ENCODE data around the gene INSIG1. TPM values are rescaled to one million over a fixed set of nuclear protein-coding genes. Genes with fewer than 3 reads are reported as not detected.

The INSIG1 gene
- total RNA-seq, 1 experiment from 2014 or later: 183 TPM

DNA sequence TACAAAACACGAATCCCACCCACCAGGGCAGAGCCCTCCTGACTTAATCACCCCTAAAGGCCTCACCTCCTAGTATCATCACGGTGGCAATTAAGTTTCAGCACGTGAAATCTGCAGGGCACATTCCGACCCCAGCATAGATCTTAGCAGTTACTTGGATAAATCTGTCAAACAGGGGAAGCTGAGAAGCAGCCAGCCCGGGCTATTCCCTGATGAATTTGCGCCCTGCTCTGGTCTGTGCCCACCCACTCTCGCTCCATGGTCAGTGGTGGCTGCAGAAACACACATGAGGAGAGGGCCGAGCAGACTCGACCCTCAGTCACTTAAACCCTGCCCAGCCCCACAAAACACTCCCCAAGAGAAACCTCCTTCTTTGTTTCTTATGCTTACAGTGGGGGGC is 28.7 kb downstream of the INSIG1 start:
- no peak for DNase-seq (ENCODE audit: low spot score)

DNA sequence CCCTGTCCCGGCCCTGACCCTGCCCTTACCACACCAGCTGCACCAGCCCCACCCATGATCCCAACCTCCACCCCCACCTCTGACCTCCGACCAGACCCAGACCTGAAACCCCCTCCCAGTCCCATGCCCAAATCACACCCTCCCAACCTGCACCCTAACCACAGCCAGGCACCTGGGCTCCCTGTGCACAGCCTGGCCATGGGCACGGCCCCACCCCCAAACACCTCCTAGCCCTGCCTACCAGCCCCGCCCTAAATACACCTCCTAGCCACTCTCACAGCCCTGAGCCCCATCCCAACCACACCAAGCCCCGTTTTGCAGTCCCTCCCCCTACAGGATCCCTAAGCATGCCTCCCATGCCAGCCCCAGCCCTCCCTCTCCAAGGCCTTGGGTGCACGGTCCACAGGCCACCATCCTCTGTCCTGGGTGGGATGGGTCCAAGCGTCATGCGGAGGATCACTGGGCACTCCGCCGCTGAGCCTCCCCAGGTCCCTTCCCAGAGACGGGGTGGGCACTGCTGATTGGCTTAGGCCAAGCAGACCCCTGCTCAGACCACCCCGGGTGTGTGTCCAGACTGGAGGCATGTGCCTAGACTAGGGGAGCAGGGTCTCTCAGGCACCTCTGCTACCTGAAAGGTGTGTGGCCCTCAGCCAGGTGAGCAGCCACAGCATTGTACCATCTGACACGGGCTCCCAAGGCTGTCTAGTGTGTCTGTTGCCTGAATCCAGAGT is 30.1 kb downstream of the INSIG1 start:
- DNase-seq (ENCODE audit: low spot score): no peak

DNA sequence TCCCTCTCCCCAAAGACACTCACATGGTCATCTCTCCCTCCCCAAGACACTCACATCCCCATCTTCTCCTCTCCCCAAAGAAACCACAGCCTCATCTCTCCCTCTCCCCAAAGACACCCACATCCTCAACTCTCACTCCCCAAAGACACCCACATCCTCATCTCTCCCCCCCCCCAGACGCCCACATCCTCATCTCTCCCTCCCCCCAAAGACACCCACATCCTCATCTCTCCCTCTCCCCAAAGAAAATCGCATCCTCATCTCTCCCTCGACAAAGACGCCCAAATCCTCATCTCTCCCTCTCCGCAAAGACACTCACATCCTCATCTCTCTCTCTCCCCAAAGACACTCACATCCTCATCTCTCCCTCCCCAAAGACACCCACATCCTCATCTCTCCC is 31.5 kb downstream of the INSIG1 start:
- DNase-seq (ENCODE audit: low spot score): no peak

DNA sequence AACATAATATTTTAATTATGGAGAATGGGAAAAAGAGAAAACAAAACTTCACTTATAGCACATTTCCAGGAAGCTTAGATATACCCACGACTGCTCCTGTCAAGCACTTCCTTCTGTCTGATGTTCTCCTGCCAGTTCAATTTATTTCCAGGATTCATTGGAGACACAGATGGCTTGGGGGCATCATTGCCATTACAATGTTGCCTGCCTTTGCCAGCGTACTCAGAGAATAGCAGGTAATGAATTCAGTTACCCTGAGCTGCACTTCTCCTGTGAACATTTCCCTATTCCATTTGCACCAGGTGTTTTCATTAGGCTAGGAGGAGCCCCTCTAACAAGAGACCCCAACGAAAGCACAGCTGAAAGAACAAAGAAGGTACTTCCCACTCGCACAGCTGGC is 33.7 kb downstream of the INSIG1 start:
- no peak for DNase-seq (ENCODE audit: low spot score)

DNA sequence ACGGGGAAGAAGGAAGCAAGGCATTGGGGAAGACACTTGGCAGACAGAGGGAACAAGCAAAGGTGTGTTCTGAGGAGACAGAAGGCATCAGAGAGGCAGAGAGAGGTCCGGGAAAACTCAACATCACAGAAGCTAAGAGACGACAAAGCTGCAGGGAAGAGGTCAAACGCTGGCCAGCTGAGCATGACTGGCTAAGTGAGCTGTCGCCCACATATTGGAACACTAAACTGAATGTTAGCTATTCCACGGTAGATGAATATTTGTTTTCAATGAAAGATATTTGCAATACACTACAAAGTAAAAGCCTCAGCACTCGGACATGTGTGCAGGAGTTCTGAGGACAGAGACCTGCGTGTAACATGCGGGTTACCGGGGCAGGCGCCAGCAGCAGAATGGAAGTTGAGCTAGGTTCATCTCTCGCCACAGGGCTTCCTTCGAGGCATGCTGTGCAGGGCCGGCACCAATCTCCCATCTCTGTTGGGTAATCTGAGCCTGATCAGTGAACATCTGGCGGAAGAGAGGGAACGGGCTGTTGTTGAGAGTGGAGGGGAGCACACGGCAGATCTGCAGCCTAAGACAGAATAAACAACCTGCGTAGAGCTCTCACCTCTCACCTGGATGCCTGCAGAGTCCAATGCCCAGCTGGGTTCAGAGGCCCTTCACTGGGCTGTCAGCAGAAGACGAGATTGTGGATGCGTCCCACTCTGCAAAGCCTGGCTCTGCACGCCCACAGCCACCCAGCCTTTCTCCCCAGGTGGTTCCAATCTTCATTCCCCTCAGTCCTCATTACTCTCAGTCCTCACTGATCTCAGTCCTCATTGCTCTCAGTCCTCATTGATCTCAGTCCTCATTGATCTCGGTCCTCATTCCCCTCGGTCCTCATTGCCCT is 35.9 kb downstream of the INSIG1 start:
- DNase-seq (ENCODE audit: low spot score): no peak

DNA sequence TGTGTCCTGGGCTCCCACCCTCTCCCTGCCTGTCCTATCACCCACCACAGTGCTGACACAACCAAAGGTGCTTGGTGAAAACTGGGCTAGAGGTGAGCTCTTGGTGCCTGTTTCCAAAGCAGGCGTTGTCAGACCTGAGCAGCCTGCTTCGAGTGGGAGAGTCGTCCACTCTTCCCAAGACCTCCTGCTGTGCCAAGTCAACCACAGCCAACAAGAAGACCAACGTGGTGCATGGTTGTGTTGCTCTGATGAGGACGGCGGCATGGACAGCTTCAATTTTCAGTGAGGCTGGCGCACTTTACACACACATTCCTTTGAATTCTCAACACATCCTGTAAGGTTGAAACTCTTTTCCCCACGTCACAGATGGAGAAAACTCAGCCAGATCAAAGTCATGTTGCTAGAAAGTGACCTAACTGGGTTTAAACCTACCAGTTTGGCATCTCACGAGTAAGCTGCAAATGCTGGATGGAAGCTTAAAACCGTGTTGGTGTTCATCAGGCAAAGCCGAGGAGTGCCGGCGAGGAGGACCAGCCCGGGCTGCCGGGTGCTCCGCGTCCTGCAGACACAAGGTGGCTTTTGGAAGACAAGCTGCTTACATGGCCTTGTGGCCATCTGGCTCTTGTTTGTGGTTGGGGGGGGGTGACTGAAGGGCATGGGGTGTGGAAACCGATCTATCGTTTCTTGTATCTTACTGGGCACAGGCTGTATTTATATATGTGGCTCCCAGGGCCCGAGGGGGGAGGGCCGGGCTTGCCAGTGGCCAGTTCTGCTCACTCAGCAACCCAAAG is 39.3 kb downstream of the INSIG1 start:
- DNase-seq (ENCODE audit: low spot score): no peak

DNA sequence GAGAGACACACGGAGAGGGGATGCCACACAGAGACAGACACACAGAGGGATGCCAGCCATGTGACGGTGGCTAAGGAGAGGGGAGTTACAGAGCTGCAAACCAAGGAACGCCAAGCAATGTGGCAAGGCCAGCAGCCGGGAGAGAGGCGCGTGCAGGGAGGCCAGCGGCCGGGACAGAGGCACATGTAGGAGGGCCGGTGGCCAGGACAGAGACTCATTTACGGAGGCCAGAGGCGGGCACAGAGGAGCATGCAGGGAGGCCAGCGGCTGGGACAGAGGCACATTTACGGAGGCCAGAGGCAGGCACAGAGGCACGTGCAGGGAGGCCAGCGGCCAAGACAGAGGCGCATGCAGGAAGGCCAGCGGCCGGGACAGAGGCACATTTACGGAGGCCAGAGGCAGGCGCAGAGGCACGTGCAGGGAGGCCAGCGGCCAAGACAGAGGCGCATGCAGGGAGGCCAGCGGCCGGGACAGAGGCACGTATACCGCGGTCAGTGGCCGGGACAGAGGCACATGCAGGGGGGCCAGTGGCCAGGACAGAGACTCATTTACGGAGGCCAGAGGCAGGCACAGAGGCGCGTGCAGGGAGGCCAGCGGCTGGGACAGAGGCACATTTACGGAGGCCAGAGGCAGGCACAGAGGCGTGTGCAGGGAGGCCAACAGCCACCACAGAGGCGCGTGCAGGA is 40.4 kb downstream of the INSIG1 start:
- no peak for DNase-seq (ENCODE audit: low spot score)

DNA sequence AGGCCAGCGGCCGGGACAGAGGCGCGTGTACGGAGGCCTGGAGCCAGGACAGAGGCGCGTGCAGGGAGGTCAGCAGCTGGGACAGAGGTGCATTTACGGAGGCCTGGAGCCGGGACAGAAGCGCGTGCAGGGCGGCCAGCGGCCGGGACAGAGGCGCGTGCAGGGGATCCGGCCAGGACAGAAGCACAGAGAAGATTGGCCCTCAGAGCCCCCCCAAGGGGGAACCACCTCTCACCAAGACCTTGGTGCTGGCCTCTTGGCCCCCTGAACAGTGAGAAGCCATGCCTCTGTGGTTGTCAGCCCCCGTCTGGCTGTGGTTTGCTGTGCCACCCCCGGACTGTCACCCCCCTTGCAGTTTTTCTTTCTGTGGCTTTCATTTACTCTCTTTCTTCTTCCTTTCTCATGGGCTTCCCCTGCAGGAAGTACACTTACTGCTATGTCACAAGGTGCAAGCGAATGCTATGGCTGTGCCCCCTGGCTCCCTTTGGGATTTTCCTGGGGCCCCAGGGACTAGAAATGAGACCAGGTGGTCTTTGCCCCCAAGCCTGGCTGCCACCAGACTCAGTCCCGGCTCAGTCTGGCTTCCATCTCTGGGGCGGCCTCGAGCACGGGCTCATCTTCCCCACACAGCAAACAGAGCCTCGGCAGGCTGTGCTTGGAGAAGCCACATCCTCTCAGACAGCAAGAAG is 41.1 kb downstream of the INSIG1 start:
- no peak for DNase-seq (ENCODE audit: low spot score)

DNA sequence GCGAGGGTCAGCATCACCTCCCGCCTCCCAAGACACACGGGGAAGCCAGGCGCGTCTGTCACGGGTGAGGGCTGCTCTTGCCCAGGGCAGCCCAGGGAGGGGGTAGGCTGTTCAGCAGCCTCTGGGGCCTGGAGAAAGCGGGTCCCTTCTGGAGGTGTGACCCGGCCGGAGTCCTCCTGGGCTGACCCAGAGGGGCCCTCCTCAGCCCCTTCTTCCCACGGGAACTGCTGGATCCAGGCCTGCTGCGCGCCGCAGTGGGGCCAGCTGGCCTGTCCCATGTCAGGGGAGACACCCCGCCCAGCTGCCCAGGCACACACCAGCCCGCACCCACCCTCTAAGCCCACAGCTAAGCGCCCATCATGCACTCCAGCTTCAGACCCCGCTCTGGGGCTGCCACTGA is 41.8 kb downstream of the INSIG1 start:
- DNase-seq (ENCODE audit: low spot score): no peak

DNA sequence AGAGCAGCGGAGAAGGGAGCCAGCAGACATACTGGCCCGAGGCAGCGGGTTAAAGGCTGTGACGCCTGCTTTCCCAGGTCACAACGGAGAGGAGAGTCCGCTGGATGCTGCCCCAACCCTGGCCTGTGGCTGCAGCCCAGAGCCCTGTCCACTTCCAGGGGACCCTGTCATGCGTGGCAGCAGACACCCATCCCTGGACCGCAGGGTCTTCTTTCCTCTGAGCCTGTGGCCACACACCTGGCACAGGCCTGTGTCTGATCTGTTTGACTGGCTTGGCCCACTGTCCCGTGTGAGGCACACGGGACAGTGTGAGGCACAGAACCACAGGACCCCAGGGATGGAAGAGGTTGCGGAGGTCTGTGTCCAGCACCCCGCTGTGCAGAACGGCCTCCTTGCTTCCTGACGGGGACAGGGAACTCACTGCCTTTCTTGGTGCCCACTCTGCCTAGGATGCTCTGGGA is 42.4 kb downstream of the INSIG1 start:
- no peak for DNase-seq (ENCODE audit: low spot score)

DNA sequence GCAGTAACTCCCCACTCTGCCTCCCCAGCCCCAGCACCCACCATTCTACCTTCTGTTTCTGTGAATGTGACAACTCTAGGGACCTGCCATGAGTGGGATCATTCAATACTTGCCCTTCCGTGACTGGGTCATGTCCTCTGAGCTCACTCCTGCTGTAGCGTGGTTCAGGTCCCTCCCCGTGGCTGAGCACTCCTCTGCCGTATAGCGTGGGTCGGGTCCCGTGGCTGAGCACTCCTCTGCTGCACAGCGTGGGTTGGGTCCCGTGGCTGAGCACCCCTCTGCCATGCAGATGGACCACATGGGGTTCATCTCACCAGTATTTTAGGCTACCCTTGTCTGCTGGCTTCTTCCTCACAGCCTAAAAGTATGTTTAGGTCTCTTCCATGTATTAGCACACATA is 43.0 kb downstream of the INSIG1 start:
- DNase-seq (ENCODE audit: low spot score): no peak

DNA sequence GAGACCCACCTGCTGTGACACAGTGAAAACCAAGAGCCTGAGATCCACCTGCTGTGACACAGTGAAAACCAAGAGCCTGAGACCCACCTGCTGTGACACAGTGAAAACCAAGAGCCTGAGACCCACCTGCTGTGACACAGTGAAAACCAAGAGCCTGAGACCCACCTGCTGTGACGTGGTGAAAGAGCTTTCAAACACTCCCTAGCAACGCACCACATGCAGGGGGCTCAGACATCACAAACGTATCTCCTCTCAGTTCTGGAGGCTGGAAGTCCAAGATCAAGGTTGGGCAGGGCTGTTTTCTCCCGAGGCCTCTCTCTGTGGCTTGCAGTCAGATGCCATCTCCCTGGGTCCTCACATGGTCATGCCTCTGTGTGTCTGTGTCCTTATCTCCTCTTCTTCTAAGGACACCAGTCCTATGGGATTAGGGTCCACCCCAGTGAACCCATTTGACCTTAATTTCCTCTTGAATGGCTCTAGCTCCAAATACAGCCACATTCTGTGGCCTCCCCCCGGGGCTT is 43.8 kb downstream of the INSIG1 start:
- no peak for DNase-seq (ENCODE audit: low spot score)

DNA sequence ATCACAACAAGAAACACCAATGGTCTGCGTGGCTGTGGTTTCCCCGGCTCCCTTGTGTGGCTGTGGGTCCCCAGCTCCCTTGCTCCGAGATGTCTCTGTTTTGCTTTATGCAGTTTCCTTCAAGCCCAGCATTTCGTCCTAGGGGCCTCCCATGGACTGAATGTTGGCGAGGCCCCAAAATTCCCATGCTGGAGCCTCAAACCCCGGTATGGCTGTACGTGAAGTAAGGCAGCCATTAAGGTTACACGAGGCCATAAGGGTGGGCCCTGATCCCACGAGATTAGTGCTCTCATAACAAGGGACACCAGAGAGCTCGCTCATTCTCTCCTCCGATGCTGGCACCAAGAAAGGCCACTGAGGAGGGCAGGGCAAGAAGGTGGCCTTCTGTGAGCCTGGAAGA is 44.6 kb downstream of the INSIG1 start:
- DNase-seq (ENCODE audit: low spot score): no peak

DNA sequence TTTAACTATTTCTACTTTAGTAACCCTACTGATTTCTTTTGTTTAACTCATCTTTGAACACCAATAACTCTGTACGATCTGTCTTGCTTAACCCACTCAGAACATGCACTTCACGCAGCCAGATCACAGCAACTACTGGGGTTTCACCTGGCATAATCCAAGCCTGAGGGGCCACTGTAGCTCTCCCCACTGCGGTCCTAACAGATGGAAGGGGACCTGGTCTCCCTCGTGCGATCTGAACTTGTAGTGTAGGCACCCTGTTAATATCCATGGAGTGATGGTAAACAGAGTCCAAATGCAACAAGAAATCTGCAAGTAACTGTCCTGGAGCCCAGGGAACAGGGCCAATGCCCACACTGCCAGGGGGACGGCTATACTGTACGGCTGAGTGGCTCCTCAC is 45.5 kb downstream of the INSIG1 start:
- DNase-seq (ENCODE audit: low spot score): no peak

DNA sequence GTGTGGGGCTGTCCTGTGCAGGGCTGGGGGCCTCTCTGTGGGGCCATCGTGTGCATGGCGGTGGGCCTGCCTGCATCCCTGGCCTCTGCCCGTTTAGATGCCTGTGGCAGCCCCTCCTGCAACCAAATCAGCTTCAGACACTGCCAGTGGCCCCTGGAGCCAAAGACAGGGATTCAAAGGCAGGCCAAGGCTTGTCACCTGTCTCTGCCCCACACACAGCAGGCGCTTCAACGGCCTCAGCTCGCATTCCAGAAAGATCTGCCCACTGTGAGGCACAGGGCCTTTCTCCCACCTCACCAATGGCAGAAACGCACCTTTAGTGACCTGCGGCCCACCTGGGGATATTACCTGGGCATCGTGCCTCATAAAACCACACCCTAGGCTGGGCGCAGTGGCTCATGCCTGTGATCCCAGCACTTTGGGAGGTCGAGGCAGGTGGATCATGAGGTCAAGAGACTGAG is 46.0 kb downstream of the INSIG1 start:
- no peak for DNase-seq (ENCODE audit: low spot score)

DNA sequence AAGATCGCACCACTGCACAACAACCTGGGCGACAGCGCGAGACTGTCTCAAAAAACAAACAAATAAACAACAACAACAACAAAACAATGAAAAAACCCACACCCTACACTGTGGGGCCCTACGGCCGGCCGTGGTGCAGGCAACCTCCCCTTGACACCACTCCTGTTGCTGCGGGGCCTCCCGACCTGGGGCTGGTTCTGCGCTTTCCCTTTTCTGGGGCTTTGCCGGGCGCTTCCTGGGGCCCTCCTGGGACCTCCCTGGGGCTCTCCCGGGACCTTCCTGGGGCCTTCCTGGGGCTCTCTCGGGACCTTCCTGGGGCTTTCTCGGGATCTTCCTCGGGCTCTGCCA is 46.6 kb downstream of the INSIG1 start:
- DNase-seq (ENCODE audit: low spot score): no peak

DNA sequence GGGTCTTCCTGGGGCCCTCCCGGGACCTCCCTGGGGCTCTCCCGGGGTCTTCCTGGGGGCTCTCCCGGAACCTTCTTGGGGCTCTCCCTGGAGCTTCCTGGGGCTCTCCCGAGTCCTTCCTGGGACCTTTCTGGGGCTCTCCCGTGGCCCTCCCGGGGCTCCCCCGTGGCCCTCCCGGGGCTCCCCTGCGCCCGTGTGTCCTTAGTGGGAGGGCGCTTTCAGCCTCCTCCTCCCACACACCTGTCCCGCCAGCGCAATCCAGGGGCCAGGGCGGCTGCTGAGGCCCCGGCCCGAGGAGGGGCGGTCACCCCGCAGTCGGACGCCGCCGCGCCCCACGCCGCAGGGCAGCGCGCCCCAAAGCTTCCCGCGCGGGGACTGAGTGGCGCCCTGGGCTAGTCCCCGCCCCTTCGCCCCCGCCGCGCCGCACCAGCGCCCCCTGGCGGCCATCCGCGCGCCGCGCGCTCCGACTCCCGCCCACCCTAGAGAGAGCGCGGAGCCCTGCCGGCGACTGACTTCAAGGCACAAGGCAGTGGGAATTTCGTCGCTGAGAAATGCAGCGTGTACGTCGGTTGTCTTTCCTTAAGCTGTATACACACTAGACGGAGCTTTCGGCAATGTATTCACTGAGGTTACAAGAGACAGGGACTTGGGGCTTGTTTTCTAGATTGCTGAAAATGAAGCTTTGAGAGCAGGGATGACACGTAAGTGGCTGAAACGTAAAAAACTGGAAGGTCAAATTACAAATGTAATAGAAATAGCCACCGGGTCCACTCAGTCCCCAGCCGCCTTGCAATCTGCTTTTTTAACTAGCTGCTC is 47.1 kb downstream of the INSIG1 start:
- peak; percentile 69 for DNase-seq (ENCODE audit: low spot score)

DNA sequence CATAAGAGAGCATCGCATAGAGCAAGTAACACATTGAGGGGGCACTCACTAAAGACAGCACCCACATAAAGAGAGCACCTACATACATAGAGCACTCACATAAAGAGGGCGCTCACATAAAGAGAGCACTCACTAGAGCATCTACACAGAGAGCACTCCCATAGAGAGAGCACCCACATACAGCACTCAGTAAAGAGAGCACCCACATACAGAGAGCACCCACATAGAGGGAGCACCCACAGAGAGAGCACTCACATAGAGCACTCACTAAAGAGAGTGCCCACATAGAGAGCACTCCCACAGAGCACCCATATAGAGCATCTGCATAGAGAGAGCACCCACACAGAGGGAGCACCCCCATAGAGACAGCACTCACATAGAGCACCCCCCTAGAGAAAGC is 47.8 kb downstream of the INSIG1 start:
- DNase-seq (ENCODE audit: low spot score): no peak

DNA sequence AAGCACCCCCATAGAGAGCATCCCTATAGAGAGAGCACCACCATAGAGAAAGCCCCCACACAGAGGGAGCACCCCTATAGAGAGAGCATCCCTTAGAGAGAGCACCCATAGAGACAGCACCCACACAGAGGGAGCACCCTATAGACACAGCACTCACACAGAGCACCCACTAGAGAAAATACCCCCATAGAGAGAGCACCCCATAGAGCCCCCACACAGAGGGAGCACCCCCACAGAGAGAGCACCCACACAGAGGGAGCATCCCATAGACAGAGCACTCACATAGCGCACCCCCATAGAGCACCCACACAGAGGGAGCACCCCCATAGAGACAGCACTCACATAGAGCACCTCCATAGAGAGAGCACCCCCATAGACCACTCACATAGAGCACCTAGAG is 48.6 kb downstream of the INSIG1 start:
- DNase-seq (ENCODE audit: low spot score): no peak

DNA sequence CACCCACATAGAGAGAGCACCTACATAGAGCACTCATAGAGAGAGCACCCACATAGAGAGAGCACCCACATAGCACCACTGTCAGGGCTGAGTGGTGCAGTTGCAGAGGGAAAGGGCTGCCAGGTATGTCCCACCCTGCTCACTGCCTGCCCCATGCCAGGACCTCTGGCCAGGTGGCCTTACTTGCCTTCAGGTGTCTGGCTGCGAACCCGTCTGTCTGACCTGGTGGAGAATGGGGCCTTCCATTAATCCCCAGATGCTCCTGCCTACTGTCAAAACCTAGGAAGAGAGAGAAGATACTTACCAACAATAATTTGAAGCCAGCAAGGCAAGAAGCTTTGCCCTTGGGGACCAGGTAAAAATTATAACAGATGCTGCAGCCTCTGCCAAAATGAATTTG is 51.1 kb downstream of the INSIG1 start:
- DNase-seq (ENCODE audit: low spot score): no peak
